Upper lobe of right lung (tissue), 1 donor: ENCODE data around the gene IL4R. TPM values are rescaled to one million over a fixed set of nuclear protein-coding genes. Genes with fewer than 3 reads are reported as not detected.
A peak's percentile ranks its signal among the peaks of the same experiment; 100 is the strongest.

ENCODE experiments used
- ATAC-seq: fragments of 200-7000 bp; cut with Tn5 transposase; one replicate; pipeline ENCODE4 v1.9.1; 2020; ENCODE audit warnings: mild to moderate bottlenecking, moderate library complexity
- DNase-seq: peaks from one replicate; pipeline ENCODE4 v3.0.0-alpha.2; 2020
- H3K27ac ChIP-seq: fragments of 200-600 bp; one replicate; pipeline ENCODE4 v1.8.0; 2022
- H3K27me3 ChIP-seq: fragments of 200-600 bp; one replicate; pipeline ENCODE4 v1.8.0; 2022; ENCODE audit warnings: mild to moderate bottlenecking
- H3K36me3 ChIP-seq: fragments of 200-600 bp; one replicate; pipeline ENCODE4 v1.8.0; 2022
- H3K4me1 ChIP-seq: fragments of 200-600 bp; one replicate; pipeline ENCODE4 v1.8.0; 2022
- H3K4me3 ChIP-seq: fragments of 200-600 bp; one replicate; pipeline ENCODE4 v1.8.0; 2022; ENCODE audit warnings: mild to moderate bottlenecking
- H3K9me3 ChIP-seq: fragments of 200-600 bp; one replicate; pipeline ENCODE4 v1.8.0; 2022
- intact Hi-C: fragments of 100-400 bp; cut with DNase I; formaldehyde crosslinking; loops from one replicate; pipeline ENCODE4 v1.11.0; 2022
- total RNA-seq: library from RNA; stranded (reverse); fragmentation: NEBNext Ultra II Directional; extraction: Animal tissue kit (Norgen Biotek cat#: 25700); gene quantifications from one replicate; pipeline ENCODE4 v1.2.1, GENCODE V29; 2021
- TF ChIP-seq, protein P1 (sequence below): fragments of 200-600 bp; IDR thresholded peaks from one replicate; pipeline ENCODE4 v1.8.0; 2022; ENCODE audit warnings: antibody characterized with exemption
- donor health status: DM: no; HTN: yes; CAD: no; lungs with severe emphysema.

IL4R gene
- total RNA-seq, 1 donor from 2014 or later, result 153 TPM

DNA sequence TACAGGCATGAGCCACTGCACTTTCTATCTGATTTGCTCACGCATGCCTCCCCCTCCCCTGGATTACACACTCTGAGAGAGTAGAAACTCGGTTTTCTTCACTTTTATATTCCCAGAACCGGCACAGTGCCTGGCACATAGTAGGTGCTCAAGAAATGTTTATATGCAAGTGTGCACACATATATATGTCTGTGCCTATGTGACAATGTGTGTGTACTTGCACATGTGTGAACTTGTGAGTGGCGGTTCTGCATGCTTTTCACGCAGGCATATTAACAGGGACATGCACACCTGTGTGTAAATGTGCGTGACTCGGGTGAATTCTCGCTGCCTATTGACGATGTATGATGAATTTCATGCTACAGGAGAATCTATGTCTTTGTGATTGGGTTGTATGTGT is 66.1 kb downstream of the IL4R start:
- intact Hi-C loops, result loop anchor here (10.0 kb wide), 1 partner anchor 75 kb away; no protein-coding TSS in a partner anchor
- no peaks in the 10 kb centered on the region for H3K36me3 ChIP-seq
- no peaks in the 10 kb centered on the region for H3K27me3 ChIP-seq
- no peak for ATAC-seq
- TF ChIP-seq, protein P1, sequence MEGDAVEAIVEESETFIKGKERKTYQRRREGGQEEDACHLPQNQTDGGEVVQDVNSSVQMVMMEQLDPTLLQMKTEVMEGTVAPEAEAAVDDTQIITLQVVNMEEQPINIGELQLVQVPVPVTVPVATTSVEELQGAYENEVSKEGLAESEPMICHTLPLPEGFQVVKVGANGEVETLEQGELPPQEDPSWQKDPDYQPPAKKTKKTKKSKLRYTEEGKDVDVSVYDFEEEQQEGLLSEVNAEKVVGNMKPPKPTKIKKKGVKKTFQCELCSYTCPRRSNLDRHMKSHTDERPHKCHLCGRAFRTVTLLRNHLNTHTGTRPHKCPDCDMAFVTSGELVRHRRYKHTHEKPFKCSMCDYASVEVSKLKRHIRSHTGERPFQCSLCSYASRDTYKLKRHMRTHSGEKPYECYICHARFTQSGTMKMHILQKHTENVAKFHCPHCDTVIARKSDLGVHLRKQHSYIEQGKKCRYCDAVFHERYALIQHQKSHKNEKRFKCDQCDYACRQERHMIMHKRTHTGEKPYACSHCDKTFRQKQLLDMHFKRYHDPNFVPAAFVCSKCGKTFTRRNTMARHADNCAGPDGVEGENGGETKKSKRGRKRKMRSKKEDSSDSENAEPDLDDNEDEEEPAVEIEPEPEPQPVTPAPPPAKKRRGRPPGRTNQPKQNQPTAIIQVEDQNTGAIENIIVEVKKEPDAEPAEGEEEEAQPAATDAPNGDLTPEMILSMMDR, result no peak
- DNase-seq, result no peak
- H3K27ac ChIP-seq, result no peak overlapping the region
- H3K4me1 ChIP-seq, result peaks cover 7% of the 10 kb centered on the region
- no peaks in the 10 kb centered on the region for H3K9me3 ChIP-seq
- no peak overlapping the region for H3K4me3 ChIP-seq

DNA sequence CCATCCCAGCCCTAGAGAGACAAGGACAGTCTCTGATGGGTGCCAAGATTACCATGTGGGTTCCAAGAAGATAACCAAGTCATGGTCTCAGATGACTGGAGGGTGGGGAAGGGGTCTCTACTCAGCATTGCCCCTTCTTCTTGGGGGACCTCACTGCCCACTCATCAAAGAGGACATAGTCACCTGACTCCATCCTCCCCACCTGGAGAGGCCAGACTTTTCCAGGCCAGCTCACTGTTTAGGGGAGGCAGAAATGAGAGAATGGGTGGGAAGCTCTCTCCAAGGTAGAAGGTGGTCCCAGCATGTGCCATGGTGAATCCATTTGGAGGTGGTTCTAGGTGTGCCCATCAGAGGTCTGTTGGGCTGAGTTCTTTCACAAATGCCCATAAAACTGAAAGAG is 67.5 kb downstream of the IL4R start:
- intact Hi-C loops, result no loop called here
- H3K27ac ChIP-seq, result no peak overlapping the region
- TF ChIP-seq, protein P1, result no peak
- no peaks in the 10 kb centered on the region for H3K4me1 ChIP-seq
- H3K27me3 ChIP-seq, result no peaks in the 10 kb centered on the region
- no peaks in the 10 kb centered on the region for H3K9me3 ChIP-seq
- ATAC-seq (no peak), DNase-seq (no peak)
- H3K4me3 ChIP-seq, result no peak overlapping the region
- no peaks in the 10 kb centered on the region for H3K36me3 ChIP-seq

DNA sequence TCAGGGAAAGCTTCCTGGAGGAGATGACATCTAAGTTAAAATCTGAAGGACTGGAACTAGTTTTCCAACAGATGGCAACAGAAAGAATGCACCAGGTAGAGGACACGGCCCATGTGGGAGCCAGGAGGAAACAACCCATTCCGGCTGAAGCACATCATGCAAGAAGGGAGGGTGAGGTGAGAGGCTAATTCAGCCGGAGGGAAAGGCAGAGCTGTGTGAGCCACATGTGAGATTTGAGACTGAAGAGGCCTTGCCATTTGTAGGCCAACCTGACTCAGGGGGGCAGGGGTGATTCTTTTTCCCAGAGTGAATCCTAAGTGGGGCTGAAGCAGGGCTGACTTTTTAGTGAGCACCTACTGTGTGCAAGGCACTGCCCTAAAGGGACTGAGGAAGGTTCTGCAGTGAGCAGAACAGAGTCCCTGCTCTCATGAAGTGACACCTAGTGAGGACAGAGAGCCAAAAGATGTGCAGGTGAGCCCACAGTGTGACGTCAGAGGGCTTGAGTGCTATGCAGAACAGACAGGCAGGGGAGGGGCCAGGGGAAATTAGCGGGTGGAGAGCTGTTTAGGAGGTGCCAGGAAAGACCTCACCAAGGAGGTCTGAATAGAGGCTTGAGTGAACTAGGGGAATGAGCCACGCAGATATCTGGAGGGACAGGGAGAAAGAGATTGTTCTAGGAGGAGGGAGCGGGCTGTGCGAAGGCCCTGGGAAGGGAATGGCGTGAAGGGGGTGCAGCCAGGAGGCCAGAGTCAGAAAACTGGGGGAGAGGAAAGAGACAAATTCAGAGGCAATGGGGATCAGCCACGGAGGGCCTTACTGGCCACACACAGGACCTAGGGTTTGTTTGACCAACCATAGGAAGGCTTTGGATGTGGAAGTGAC is 68.4 kb downstream of the IL4R start:
- DNase-seq, result no peak
- no peaks in the 10 kb centered on the region for H3K27me3 ChIP-seq
- no peaks in the 10 kb centered on the region for H3K36me3 ChIP-seq
- H3K4me3 ChIP-seq, result no peak overlapping the region
- no peak overlapping the region for H3K27ac ChIP-seq
- intact Hi-C loops, result no loop called here
- no peak for ATAC-seq
- H3K4me1 ChIP-seq, result no peaks in the 10 kb centered on the region
- TF ChIP-seq, protein P1, result no peak
- no peaks in the 10 kb centered on the region for H3K9me3 ChIP-seq

DNA sequence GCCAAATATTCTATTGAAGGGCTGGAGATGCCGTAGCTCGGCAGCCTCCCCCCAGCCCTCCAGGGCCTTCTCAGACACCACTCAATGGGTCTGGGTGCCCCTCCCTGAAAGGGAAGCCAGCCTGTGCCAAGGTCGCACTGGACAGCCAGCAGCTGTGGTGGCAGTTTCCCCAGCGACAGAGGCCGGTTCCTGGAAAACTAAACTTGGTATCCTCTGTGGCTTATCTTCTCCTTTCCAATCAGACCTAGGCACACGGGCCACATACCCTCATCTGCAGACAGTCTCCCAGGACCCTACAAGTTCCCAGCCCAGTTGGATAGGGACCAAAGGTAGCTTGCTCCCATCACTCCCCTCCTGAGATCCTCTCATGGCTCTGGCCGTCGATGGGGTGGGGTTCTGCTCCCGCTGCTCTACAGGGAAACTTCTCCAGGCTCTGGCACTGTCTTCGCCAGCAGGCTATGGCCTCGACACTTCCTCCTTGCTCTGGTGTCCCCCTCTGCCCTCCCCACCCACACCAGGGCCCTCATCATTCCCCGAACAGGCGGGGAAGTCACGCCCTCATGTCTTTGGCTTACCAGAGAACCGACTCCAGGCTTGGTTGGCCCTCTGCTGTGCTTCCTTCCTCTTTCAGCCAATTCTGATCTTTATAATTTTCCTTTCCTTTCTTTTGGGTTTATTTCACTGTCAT is 69.9 kb downstream of the IL4R start:
- Histone ChIP-seq H3K9me3 (no peaks in the 10 kb centered on the region), H3K4me3 (no peak overlapping the region), H3K27me3 (no peaks in the 10 kb centered on the region), H3K4me1 (no peaks in the 10 kb centered on the region), H3K27ac (no peak overlapping the region), H3K36me3 (no peaks in the 10 kb centered on the region)
- peak; percentile 81 for DNase-seq
- ATAC-seq, result peak; percentile 92
- intact Hi-C loops, result no loop called here
- TF ChIP-seq, protein P1, result no peak

DNA sequence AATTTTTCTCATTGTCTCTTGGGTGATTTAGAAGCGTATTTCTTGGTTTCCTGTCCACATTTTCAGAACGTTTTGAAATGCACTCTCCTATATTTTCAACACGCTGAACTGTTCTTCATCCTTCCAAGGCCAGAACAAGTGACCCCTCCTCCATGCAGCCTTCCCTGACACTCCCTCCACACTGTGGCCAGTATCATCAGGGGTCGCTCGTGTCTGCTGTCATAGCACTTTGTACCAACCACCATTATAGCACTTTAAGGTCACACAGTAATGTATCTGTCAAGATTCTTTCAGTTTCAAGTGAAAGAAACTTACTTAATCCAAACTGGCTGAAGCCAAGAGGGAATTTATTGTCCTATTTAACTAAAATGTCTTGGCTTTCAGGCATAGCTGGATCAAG is 70.7 kb downstream of the IL4R start:
- Histone ChIP-seq H3K27me3 (no peaks in the 10 kb centered on the region), H3K27ac (no peak overlapping the region), H3K36me3 (no peaks in the 10 kb centered on the region), H3K4me3 (no peak overlapping the region), H3K9me3 (no peaks in the 10 kb centered on the region), H3K4me1 (no peaks in the 10 kb centered on the region)
- intact Hi-C loops, result no loop called here
- no peak for DNase-seq
- ATAC-seq, result no peak
- TF ChIP-seq, protein P1, result no peak
